Adrenal gland (tissue), 5 donors: ENCODE data around the gene CCR9.

ENCODE experiments used
- POLR2A ChIP-seq, 2 donors: fragments of 450-650 bp; IDR thresholded peaks; one replicate each; pipeline ENCODE4 v1.6.1; 2017; ENCODE audit warnings: antibody characterized with exemption in 2 of 2, mild to moderate bottlenecking in 2 of 2, moderate library complexity in 1 of 2
- TF ChIP-seq, protein P1 (sequence below), 6 experiments: fragments of 450-650 bp in 4 of 6; fragments of 200-600 bp in 2 of 6; sonication (generic) in 1 of 6; IDR thresholded peaks; 1 replicate in 5 of 6; 2 replicates in 1 of 6; pipeline versions ENCODE4 v1.5.1 to v1.8.0; 2016 to 2021; ENCODE audit warnings: antibody characterized with exemption in 6 of 6, mild to moderate bottlenecking in 2 of 6, moderate library complexity in 1 of 6
- donor health status: DM: no; HTN: no; CAD: no.

DNA sequence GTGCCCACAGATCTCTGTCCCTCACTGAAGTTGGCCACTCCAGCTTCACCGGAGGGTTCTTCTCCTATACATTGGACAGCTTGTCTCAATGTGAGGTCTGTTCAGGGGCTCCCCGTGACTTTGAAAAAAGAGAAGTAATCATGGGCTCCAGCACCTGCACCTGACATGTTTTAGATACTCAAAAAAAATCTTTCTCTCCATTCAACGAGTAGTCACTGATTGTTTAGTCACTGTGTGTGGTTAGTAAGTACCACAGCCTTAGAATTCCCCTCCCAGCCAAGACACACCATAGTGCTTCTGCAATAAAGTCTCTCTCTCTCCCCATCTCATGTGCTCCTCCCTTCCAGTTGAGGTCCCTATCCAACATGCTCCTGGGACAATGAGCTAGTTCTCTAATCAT, 18.6 kb downstream of the CCR9 start:
- TF ChIP-seq, protein P1, sequence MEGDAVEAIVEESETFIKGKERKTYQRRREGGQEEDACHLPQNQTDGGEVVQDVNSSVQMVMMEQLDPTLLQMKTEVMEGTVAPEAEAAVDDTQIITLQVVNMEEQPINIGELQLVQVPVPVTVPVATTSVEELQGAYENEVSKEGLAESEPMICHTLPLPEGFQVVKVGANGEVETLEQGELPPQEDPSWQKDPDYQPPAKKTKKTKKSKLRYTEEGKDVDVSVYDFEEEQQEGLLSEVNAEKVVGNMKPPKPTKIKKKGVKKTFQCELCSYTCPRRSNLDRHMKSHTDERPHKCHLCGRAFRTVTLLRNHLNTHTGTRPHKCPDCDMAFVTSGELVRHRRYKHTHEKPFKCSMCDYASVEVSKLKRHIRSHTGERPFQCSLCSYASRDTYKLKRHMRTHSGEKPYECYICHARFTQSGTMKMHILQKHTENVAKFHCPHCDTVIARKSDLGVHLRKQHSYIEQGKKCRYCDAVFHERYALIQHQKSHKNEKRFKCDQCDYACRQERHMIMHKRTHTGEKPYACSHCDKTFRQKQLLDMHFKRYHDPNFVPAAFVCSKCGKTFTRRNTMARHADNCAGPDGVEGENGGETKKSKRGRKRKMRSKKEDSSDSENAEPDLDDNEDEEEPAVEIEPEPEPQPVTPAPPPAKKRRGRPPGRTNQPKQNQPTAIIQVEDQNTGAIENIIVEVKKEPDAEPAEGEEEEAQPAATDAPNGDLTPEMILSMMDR (IDR thresholded peaks at IDR 0.05): no peak
- TF ChIP-seq POLR2A (IDR thresholded peaks at IDR 0.05): no peak
